ENCODE results near the gene IL1RL2.

The IL1RL2 gene

GRCh38 chr2:102158011-102158755 lies 28.6 kb upstream of the IL1RL2 start:
- in situ Hi-C loops (cut with MboI; ENCODE audit: low sequenced_read_pairs) = no loop called here

GRCh38 chr2:102159295-102159694 lies 27.5 kb upstream of the IL1RL2 start:
- in situ Hi-C loops (cut with MboI; ENCODE audit: low sequenced_read_pairs) = no loop called here

DNA sequence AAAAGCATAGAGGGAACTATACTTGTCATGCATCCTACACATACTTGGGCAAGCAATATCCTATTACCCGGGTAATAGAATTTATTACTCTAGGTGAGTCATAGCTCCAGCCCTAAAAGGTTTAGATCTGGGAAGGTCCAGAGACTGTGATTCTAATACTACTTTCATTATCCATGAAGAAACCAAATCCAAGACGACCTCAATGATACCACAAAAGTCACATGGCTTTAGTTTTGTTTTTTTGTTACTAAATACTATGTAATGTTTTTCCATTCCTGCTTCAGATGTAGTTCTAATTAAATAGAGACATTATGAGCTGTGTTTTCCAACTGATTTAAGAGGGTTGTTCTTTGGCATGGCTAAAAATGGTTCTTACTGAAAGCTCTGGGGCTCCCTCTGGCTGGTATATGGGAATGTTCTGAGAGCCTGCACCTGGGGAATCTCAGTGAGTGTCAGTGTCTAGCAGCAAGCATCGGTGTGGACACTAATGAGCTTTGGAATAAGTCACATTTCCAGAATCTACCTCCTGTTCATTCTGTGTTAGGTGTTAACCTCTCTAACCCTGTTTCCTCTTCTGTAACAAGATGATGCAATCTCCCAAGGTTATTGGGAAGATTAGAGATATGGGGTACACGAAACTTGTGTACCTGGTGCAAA lies 20.5 kb upstream of the IL1RL2 start:
- in situ Hi-C loops (cut with MboI; ENCODE audit: low sequenced_read_pairs) = no loop called here

GRCh38 chr2:102168026-102168771 lies 18.6 kb upstream of the IL1RL2 start:
- in situ Hi-C loops (cut with MboI; ENCODE audit: low sequenced_read_pairs) = no loop called here

DNA sequence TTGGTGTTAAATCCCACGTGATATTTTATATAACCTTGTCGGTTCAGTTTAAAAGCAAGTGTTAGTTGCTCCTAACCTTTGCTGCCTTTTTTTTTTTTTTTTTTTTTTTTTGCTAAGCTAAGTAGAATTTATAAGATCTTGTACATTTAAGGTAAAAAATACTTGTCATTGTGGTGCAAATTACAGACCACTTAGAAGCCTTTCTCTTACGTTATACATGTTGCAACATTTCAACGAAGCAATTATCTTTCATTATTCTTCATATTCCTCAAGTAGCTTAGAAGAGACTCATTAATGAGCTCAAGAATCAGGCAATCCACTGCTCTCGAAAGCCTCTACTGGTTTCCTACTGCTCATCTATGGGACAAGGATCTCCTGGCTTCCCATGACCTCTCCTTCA lies 14.9 kb upstream of the IL1RL2 start:
- in situ Hi-C loops (cut with MboI; ENCODE audit: low sequenced_read_pairs) = no loop called here

DNA sequence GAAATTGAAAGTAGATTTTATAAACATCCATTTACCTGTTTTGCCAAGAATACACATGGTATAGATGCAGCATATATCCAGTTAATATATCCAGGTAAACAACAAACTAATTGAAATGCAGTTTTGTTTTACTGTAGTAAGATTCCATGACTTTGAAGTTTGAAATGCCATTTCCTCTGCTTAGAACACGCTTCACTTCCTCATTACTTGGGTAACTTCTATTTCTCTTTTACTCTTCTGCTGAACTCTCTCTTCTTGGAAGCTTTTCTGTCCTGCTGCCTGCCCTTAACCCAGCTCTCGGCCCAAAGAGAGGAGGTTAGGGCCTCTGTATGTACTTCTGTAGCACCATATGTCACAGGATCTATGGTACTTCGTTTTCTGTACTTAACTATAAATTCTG lies 14.1 kb upstream of the IL1RL2 start:
- in situ Hi-C loops (cut with MboI; ENCODE audit: low sequenced_read_pairs) = no loop called here

DNA sequence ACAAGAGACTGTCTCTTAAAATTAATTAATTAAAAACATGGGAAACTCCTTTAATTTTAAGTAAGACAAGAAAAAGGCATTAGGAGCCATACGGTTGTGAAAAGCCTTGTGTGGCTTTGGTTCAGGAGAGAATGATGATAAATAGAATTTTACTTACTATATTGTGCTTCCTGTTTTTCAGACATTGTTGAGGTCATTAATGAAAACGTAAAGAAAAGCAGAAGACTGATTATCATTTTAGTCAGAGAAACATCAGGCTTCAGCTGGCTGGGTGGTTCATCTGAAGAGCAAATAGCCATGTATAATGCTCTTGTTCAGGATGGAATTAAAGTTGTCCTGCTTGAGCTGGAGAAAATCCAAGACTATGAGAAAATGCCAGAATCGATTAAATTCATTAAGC lies 10.7 kb upstream of the IL1RL2 start:
- in situ Hi-C loops (cut with MboI; ENCODE audit: low sequenced_read_pairs) = no loop called here

GRCh38 chr2:102177814-102178478 lies 8.9 kb upstream of the IL1RL2 start:
- in situ Hi-C loops (cut with MboI; ENCODE audit: low sequenced_read_pairs) = no loop called here

GRCh38 chr2:102179061-102179460 lies 7.8 kb upstream of the IL1RL2 start:
- in situ Hi-C loops (cut with MboI; ENCODE audit: low sequenced_read_pairs) = no loop called here

DNA sequence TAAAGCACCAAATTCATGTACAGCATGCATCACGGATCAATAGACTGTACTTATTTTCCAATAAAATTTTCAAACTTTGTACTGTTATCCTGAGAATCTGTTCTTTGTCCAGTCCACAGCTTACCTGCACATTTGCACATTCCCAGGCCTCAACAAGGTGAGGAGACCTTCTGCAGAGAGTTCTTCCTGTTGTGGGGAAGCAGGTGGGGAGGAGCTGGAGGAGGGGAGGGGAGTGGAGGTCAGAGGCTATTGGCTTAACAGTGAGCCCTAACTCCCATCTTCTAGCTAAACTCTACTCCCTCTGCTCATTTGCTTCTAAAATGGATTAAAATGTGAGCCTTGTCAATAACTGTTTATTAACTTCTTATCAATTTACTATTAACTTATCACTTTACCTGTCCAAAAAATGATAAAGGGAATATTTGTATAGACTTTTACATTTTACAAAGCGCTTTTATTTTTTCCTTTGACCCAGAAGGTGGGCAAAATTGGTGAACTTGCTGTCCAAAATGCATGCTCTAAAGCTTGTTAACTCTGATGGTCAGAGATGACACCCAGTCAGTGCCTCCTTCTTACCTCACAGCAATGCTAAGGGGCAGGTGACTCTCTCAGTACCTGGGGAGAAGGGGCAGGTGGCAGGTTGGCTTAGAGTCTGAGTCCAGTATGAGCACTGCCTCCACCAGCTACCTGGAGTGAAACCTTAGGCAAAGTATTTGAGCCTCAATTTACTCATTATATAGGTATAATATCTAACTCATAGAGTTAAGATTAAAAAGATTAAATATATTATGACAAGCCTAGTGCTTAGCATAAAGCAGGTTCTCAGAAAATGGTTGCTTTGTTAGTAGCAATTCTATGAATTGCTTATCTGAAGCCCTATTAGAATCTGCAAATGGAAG lies 6.8 kb upstream of the IL1RL2 start:
- in situ Hi-C loops (cut with MboI; ENCODE audit: low sequenced_read_pairs) = no loop called here

DNA sequence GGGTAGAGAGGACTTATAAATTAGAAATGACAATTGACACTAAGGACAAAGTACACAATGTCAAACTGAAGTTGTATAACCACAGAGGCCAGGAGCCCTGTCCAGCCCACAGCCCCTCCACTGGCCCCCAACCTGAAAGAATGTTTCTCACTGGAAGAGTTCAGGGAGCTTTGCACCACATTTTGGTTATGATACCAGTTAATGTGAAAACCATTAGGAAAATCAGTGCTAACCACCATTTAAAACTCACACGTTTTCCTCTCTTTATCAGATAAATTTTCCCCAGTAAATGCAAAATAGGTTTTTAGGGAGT lies 6.2 kb upstream of the IL1RL2 start:
- in situ Hi-C loops (cut with MboI; ENCODE audit: low sequenced_read_pairs) = no loop called here

GRCh38 chr2:102181376-102181775 lies 5.4 kb upstream of the IL1RL2 start:
- in situ Hi-C loops (cut with MboI; ENCODE audit: low sequenced_read_pairs) = no loop called here

- in situ Hi-C loops (cut with MboI; ENCODE audit: low sequenced_read_pairs) = no loop called here
These were observed 4.7 kb upstream of the IL1RL2 start for GRCh38 chr2:102181919-102182635.

DNA sequence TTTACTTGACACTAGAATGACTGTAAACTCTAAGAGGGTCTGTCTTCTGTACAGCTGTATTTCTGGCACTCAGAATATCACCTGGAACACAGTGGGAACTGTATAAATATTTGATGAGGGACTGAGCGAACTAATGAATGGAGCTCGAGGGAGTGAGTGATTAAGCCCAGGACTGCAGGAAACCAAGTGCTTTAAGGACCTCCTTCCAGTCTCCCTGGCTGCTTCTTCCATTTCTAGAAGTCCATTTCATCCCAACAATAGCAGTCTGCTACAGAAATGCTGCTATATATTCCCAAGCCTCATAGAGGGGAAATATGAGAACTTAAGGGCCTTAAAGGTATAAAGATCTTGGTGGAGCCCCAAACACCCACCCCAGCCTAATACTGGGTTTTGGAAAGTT lies 2.8 kb upstream of the IL1RL2 start:
- in situ Hi-C loops (cut with MboI; ENCODE audit: low sequenced_read_pairs) = no loop called here

- in situ Hi-C loops (cut with MboI; ENCODE audit: low sequenced_read_pairs) = no loop called here
These were observed 2.3 kb upstream of the IL1RL2 start for GRCh38 chr2:102184568-102184967.

- in situ Hi-C loops (cut with MboI; ENCODE audit: low sequenced_read_pairs) = no loop called here
These were observed 1.5 kb upstream of the IL1RL2 start for GRCh38 chr2:102185347-102185746.

DNA sequence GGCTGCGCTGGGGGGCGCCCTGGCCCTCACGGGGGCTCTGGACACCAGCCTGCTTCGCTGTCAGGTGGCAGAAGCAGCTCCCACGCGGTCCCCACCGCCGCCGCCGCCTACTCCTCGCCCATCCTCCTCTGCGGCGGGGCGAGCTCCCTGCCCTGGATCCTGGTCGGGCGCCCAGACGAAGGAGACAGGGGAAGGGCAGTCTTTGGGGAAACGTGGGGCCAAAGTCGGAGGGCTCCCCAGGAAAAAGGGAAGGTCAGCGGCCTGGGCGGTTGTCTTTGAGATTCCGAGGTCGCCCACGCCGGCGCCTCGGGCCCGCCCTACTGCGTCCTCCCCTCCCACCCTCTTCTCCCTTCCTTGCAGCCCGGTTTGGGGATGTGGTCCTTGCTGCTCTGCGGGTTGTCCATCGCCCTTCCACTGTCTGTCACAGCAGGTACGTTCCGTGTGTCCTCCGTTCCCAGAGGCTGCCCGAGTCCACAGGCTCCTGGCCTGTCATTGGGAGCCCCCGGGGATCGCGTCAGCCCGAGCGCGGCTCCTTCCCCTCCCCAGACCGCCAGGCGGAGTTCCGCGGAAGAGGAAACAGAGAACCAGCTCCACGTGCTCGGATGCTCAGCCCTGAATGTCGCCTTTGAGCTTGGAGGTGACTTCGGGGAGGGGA lies 800 bp downstream of the IL1RL2 start:
- in situ Hi-C loops (cut with MboI; ENCODE audit: low sequenced_read_pairs) = no loop called here

DNA sequence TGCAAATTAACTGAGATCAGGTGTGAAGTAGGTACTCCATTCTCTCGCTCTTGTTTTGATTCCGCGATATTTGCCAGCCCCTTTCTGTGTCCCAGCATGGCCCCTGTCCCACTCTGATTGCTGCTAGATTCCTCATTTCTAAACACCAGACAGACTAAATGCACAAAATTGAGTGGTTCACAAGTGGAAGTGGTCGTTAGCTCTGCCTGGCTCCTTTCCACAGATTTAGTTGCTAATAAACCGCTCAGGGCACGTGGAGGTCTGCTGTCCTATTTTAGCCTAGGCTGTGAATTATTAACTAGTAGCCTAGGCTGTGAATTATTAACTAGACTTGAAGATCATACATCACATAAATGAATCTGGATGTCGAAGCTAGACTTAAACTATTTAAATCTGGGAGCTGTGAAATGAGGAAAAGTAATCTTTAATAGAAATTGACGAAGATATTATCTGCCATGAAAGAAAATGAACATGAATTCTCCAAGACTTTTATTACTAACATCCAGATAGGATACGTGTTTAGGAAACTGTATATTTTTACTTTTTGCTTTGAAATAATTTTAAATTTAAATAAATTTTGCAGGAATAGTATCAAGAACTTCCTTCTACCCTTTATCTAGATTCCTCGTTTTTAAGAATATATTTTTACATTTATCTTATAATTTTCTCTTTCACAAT lies 3.7 kb downstream of the IL1RL2 start:
- in situ Hi-C loops (cut with MboI; ENCODE audit: low sequenced_read_pairs) = no loop called here

- in situ Hi-C loops (cut with MboI; ENCODE audit: low sequenced_read_pairs) = no loop called here
These were observed 4.7 kb downstream of the IL1RL2 start for GRCh38 chr2:102191501-102191900.
